Measurements from ENCODE around the gene CBLB.

DNA sequence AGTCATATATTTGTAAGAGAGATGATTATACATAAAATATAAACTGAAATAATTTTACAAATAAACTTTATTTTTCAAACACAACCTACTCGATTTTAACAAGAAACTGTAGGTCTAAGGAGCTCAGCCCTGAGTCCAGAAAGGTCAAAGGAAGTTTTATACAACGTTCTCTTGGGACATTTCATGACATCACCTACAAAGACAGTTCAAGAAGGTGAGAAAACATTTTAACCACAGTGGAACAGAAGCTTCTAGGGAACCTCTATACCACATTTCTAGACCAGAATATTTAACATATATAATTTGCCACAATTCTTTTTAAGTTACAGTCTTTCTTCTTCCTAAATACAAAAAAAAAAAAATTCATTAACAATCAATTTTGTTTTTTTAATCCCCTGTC, 40.1 kb downstream of the CBLB start:
- TF ChIP-seq, protein P1, sequence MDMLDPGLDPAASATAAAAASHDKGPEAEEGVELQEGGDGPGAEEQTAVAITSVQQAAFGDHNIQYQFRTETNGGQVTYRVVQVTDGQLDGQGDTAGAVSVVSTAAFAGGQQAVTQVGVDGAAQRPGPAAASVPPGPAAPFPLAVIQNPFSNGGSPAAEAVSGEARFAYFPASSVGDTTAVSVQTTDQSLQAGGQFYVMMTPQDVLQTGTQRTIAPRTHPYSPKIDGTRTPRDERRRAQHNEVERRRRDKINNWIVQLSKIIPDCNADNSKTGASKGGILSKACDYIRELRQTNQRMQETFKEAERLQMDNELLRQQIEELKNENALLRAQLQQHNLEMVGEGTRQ (CRISPR knock-in tag; IDR thresholded peaks at IDR 0.05) = no peak
- TF ChIP-seq RBM39 (optimal IDR thresholded peaks at IDR 0.05; ENCODE audit: low read depth, low read length) (no peak), POLR2A (conservative IDR thresholded peaks at IDR 0.05) (no peak)
- TF ChIP-seq, protein P2, sequence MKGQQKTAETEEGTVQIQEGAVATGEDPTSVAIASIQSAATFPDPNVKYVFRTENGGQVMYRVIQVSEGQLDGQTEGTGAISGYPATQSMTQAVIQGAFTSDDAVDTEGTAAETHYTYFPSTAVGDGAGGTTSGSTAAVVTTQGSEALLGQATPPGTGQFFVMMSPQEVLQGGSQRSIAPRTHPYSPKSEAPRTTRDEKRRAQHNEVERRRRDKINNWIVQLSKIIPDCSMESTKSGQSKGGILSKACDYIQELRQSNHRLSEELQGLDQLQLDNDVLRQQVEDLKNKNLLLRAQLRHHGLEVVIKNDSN (CRISPR knock-in tag; IDR thresholded peaks at IDR 0.05) = no peak

Measured in K562 (cell line).